WTC11 (cell line): Measurements from ENCODE around the gene CHSY3. TPM values are rescaled to one million over a fixed set of nuclear protein-coding genes. Genes with fewer than 3 reads are reported as not detected.
A peak's percentile ranks its signal among the peaks of the same experiment; 100 is the strongest.

Experiments
- ATAC-seq: fragments of 200-7000 bp; cut with Tn5 transposase; 2 replicates; pipeline ENCODE4 v1.10.0; 2021; ENCODE audit warnings: mild to moderate bottlenecking, moderate library complexity
- CTCF ChIA-PET: fragments of 300-600 bp; sonication (Branson Sonifier 250); formaldehyde crosslinking; loops from one replicate; lab custom pipeline; 2021; ENCODE audit warnings: antibody characterized with exemption; lab: Charles Lee
- POLR2A ChIA-PET: fragments of 350-600 bp; sonication (Branson Sonifier 250); formaldehyde crosslinking; loops from one replicate; lab custom pipeline; 2021; ENCODE audit warnings: antibody characterized with exemption; lab: Charles Lee
- DNase-seq: peaks from one replicate; pipeline ENCODE4 v3.0.0; 2021; ENCODE audit warnings: low spot score
- H3K27ac Mint-ChIP-seq: 2 replicates; pipeline ENCODE4 v1.8.0; 2021; ENCODE audit warnings: mixed read lengths
- H3K27me3 Mint-ChIP-seq: 2 replicates; pipeline ENCODE4 v1.8.0; 2021; ENCODE audit warnings: low read depth, mild to moderate bottlenecking, moderate library complexity, mixed read lengths
- H3K36me3 Mint-ChIP-seq: 2 replicates; pipeline ENCODE4 v1.8.0; 2021; ENCODE audit warnings: mixed read lengths
- H3K4me1 Mint-ChIP-seq: 2 replicates; pipeline ENCODE4 v1.8.0; 2022; ENCODE audit warnings: mixed read lengths
- H3K4me3 Mint-ChIP-seq: 2 replicates; pipeline ENCODE4 v1.8.0; 2021; ENCODE audit warnings: mild to moderate bottlenecking, moderate library complexity, mixed read lengths
- H3K9me3 Mint-ChIP-seq: 2 replicates; pipeline ENCODE4 v1.8.0; 2021; ENCODE audit warnings: mixed read lengths
- ARID4B ChIP-seq: sonication (generic); formaldehyde crosslinking; IDR thresholded peaks from 2 replicates; pipeline ENCODE4 v1.8.0; 2023; ENCODE audit warnings: missing genetic modification reagents, mild to moderate bottlenecking, borderline replicate concordance
- ATF6 ChIP-seq: sonication (generic); formaldehyde crosslinking; IDR thresholded peaks from 2 replicates; pipeline ENCODE4 v1.8.1; 2023; ENCODE audit warnings: mild to moderate bottlenecking, missing genetic modification reagents
- EMX1 ChIP-seq: fragments of 250-450 bp; sonication (Bioruptor Pico); IDR thresholded peaks from 2 replicates; pipeline ENCODE4 v1.8.0; 2021; ENCODE audit warnings: mild to moderate bottlenecking
- ETV6 ChIP-seq: sonication (generic); formaldehyde crosslinking; IDR thresholded peaks from 2 replicates; pipeline ENCODE4 v1.8.1; 2022; ENCODE audit warnings: mild to moderate bottlenecking, missing genetic modification reagents
- FOXK1 ChIP-seq: sonication (generic); formaldehyde crosslinking; IDR thresholded peaks from 2 replicates; pipeline ENCODE4 v1.8.0; 2022; ENCODE audit warnings: mild to moderate bottlenecking, moderate library complexity, missing genetic modification reagents
- FOXP4 ChIP-seq: sonication (generic); formaldehyde crosslinking; IDR thresholded peaks from 2 replicates; pipeline ENCODE4 v1.8.0; 2022; ENCODE audit warnings: mild to moderate bottlenecking, missing genetic modification reagents
- GABPB1 ChIP-seq: sonication (generic); formaldehyde crosslinking; IDR thresholded peaks from 2 replicates; pipeline ENCODE4 v1.8.1; 2023; ENCODE audit warnings: mild to moderate bottlenecking, missing genetic modification reagents
- MYBL2 ChIP-seq: sonication (generic); formaldehyde crosslinking; IDR thresholded peaks from 2 replicates; pipeline ENCODE4 v1.8.1; 2023; ENCODE audit warnings: mild to moderate bottlenecking, moderate library complexity, missing genetic modification reagents
- PRDM15 ChIP-seq: sonication (generic); formaldehyde crosslinking; IDR thresholded peaks from 2 replicates; pipeline ENCODE4 v1.8.0; 2022; ENCODE audit warnings: missing genetic modification reagents
- RORB ChIP-seq: fragments of 250-450 bp; sonication (Bioruptor Pico); IDR thresholded peaks from 2 replicates; pipeline ENCODE4 v1.9.0; 2021; ENCODE audit warnings: mild to moderate bottlenecking
- STAT6 ChIP-seq: sonication (generic); formaldehyde crosslinking; conservative IDR thresholded peaks from 2 replicates; pipeline ENCODE4 v1.8.1; 2023; ENCODE audit warnings: mild to moderate bottlenecking, low read depth, missing genetic modification reagents, moderate library complexity
- USF1 ChIP-seq: sonication (generic); formaldehyde crosslinking; IDR thresholded peaks from 2 replicates; pipeline ENCODE4 v1.8.0; 2022; ENCODE audit warnings: mild to moderate bottlenecking, missing genetic modification reagents
- ZNF121 ChIP-seq: sonication (generic); formaldehyde crosslinking; IDR thresholded peaks from 2 replicates; pipeline ENCODE4 v1.8.0; 2023; ENCODE audit warnings: missing genetic modification reagents
- ZNF263 ChIP-seq: sonication (generic); formaldehyde crosslinking; IDR thresholded peaks from 2 replicates; pipeline ENCODE4 v1.8.1; 2022; ENCODE audit warnings: low read depth, mild to moderate bottlenecking, moderate library complexity, missing genetic modification reagents
- ZNF671 ChIP-seq: fragments of 250-450 bp; sonication (Bioruptor Pico); IDR thresholded peaks from 2 replicates; pipeline ENCODE4 v1.8.0; 2021; ENCODE audit warnings: mild to moderate bottlenecking
- total RNA-seq: library from RNA; stranded (reverse); gene quantifications from 3 replicates; pipeline ENCODE4 v1.2.3, GENCODE V29; 2021

Gene CHSY3
- total RNA-seq, 1 experiment from 2014 or later: 0.98 TPM

- H3K27me3 Mint-ChIP-seq: peaks cover 64% of the 10 kb centered on the region
- peak overlapping the region; percentile 35 for H3K4me3 Mint-ChIP-seq
- ATAC-seq: peak; percentile 92
- CTCF ChIA-PET: interaction anchor here (0.8 to 0.9 kb wide), 2 partner anchors 25 to 32 kb away, joined by 3 read pairs; no protein-coding TSS in a partner anchor
- peak overlapping the region; percentile 93 for H3K27ac Mint-ChIP-seq
- 0 out of 2 replicates have a peak, but pooled peaks cover 4% of the 10 kb centered on the region for H3K9me3 Mint-ChIP-seq
- TF ChIP-seq FOXK1 (peak; percentile 51), FOXP4 (CRISPR knock-in tag) (peak; percentile 91; the same call in 1 of the 2 replicates), MYBL2 (CRISPR knock-in tag) (no peak), ETV6 (peak; percentile 9; the same call in 1 of the 2 replicates), ARID4B (CRISPR knock-in tag) (no peak)
- DNase-seq: peak; percentile 13
- peaks cover 51% of the 10 kb centered on the region for H3K4me1 Mint-ChIP-seq
- no peaks in the 10 kb centered on the region for H3K36me3 Mint-ChIP-seq
- POLR2A ChIA-PET: no interaction called here
These were observed 262.7 kb downstream of the CHSY3 start for GRCh38 chr5:130166839-130167490.

- no peak overlapping the region for H3K4me3 Mint-ChIP-seq
- H3K27me3 Mint-ChIP-seq: peaks cover 58% of the 10 kb centered on the region
- ChIA-PET POLR2A (interaction anchor here (0.5 kb wide), 1 partner anchor 649 kb away, joined by 3 read pairs; no protein-coding TSS in a partner anchor), CTCF (no interaction called here)
- TF ChIP-seq GABPB1 (CRISPR knock-in tag): no peak
- no peak for TF ChIP-seq MYBL2 (CRISPR knock-in tag)
- H3K9me3 Mint-ChIP-seq: 0 out of 2 replicates have a peak, but pooled peaks cover 4% of the 10 kb centered on the region
- H3K36me3 Mint-ChIP-seq: no peaks in the 10 kb centered on the region
- peaks cover 53% of the 10 kb centered on the region for H3K4me1 Mint-ChIP-seq
- peak overlapping the region; percentile 47; the same call in 1 of the 2 replicates for H3K27ac Mint-ChIP-seq
- DNase-seq (no peak), ATAC-seq (no peak)
These were observed 263.9 kb downstream of the CHSY3 start for GRCh38 chr5:130168211-130168610.

GRCh38 chr5:130171699-130172098 is 267.4 kb downstream of the CHSY3 start:
- peaks cover 21% of the 10 kb centered on the region for H3K9me3 Mint-ChIP-seq
- no peak for ATAC-seq
- H3K27ac Mint-ChIP-seq: no peak overlapping the region
- H3K4me1 Mint-ChIP-seq: peaks cover 33% of the 10 kb centered on the region
- CTCF ChIA-PET: no interaction called here
- H3K36me3 Mint-ChIP-seq: peaks cover 11% of the 10 kb centered on the region
- POLR2A ChIA-PET: no interaction called here
- no peak overlapping the region for H3K4me3 Mint-ChIP-seq
- peaks cover 26% of the 10 kb centered on the region for H3K27me3 Mint-ChIP-seq
- no peak for DNase-seq
- TF ChIP-seq USF1 (CRISPR knock-in tag): no peak
- TF ChIP-seq ATF6 (CRISPR knock-in tag): no peak
- TF ChIP-seq RORB: no peak
- TF ChIP-seq ZNF671 (CRISPR knock-in tag): no peak
- TF ChIP-seq EMX1: no peak
- no peak for TF ChIP-seq ZNF121
- TF ChIP-seq ZNF263 (CRISPR knock-in tag): no peak
- no peak for TF ChIP-seq PRDM15 (CRISPR knock-in tag)
- no peak for TF ChIP-seq STAT6 (CRISPR knock-in tag)
